Ishikawa (cell line): ENCODE data around the gene ACAA2.

Experiments used
- CEBPB ChIP-seq: IDR thresholded peaks from 2 replicates; pipeline ENCODE4 v1.6.1; 2012
- FOXM1 ChIP-seq: IDR thresholded peaks from 2 replicates; pipeline ENCODE4 v1.6.1; 2012; ENCODE audit warnings: low read depth, borderline replicate concordance
- NFIC ChIP-seq: IDR thresholded peaks from 2 replicates; pipeline ENCODE4 v1.6.1; 2012
- RAD21 ChIP-seq: IDR thresholded peaks from 2 replicates; pipeline ENCODE4 v1.6.1; 2012; ENCODE audit warnings: low read depth
- TAF1 ChIP-seq: IDR thresholded peaks from 2 replicates; pipeline ENCODE4 v1.6.1; 2012; ENCODE audit warnings: low read depth, mild to moderate bottlenecking
- TCF12 ChIP-seq: IDR thresholded peaks from 2 replicates; pipeline ENCODE4 v1.6.1; 2012; ENCODE audit warnings: low read depth
- TEAD4 ChIP-seq: IDR thresholded peaks from 2 replicates; pipeline ENCODE4 v1.6.1; 2012
- YY1 ChIP-seq: IDR thresholded peaks from 2 replicates; pipeline ENCODE4 v1.6.1; 2012; ENCODE audit warnings: low read depth
- TF ChIP-seq, protein P1 (sequence below): IDR thresholded peaks from 2 replicates; pipeline ENCODE4 v1.6.1; 2012

DNA sequence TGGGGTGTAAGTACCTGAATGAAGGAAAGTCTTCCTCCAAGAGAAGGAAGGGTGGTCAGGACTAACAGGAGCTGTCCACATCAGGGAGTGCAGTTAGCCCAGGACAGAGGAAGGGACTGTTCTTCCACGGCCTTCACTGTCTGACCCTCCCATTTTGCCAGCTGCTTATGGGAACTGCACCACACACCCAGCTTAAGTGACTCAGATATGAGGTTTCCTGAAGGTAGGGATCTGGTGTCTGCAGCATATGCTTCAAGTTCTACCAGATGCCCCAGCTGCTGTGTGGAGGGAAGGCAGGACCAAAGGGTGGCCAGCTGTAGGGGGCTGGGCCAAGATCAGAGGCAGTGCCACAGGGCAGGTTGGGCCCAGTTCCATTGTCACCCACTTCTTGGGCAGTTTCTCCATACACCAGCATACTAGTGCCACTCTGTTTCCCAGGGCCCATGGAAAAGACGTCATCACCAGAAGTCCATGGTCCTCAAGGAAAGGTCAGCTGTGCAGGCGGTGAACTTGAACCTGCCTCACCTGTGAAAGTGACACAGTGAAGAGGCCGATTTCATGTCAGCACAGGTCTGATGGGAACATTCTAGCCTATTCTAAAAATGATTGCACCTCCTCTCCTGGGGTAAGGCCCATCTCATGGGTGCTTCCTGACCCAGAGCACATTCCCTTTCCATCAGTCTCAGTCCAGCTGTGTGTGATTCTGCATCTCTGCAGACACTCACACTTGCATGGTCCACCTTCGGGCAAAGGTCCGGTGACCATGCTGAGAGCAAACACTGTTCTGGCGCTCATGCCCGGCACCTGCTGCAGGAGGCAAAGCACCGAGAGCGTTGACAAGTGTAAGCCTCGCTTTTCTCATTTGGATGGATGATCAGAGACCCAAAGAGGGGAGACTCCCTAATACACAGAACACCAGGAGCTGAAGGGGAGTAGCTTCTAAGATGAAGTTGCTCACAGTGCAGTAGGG, 68.0 kb downstream of the ACAA2 start:
- TF ChIP-seq, protein P1, sequence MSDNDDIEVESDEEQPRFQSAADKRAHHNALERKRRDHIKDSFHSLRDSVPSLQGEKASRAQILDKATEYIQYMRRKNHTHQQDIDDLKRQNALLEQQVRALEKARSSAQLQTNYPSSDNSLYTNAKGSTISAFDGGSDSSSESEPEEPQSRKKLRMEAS: no peak
- TF ChIP-seq TEAD4: no peak
- no peak for TF ChIP-seq TAF1
- no peak for TF ChIP-seq YY1
- TF ChIP-seq TCF12: no peak
- no peak for TF ChIP-seq RAD21
- no peak for TF ChIP-seq FOXM1
- no peak for TF ChIP-seq NFIC
- no peak for TF ChIP-seq CEBPB
